Measurements from ENCODE around the gene HSP90AA1.
A peak's percentile ranks its signal among the peaks of the same experiment; 100 is the strongest.

HSP90AA1 gene

DNA sequence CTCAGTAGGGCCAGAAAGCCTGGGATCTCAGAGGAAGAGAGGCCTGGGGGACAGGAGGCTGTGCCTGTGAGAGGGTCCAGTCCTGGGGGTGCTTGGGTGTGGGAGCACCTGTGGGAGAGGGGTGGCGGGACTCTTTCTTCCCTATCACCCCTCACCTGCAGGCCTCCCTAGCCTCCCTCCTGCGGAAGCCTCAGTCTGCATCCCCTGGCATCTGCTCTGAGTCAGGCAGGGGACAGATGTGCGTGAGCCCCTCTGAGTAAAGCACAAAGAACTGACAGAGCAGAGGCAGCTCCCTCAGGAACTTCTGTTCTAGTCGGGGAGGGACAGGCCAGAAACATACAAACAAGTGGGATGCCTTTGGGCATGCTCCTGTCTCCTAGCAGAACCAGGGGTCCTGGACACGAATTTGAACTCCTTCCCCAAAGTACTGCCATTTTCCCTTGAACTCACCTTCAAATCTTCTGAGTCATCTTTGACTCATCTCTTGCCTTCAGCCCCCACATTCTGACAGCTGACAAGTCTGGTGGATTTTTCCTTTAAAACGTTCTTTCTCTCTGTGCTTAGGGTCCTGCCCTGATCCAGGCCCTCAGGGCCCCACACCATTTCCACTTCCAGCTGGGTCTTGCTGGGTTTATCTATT is 8.5 kb upstream of the HSP90AA1 start:
- no peak for TF ChIP-seq Cebpa-rat (IDR thresholded peaks at IDR 0.05)
- Histone ChIP-seq H3K27me3 (no peaks in the 10 kb centered on the region), H3K4me3 (no peak overlapping the region), H3K4me1 (peaks cover 24% of the 10 kb centered on the region), H3K27ac (no peak overlapping the region), H3K36me3 (no peaks in the 10 kb centered on the region), H3K9me3 (no peaks in the 10 kb centered on the region), H3K9ac (no peak overlapping the region), H3K4me2 (no peak overlapping the region), H4K20me1 (no peaks in the 10 kb centered on the region)

DNA sequence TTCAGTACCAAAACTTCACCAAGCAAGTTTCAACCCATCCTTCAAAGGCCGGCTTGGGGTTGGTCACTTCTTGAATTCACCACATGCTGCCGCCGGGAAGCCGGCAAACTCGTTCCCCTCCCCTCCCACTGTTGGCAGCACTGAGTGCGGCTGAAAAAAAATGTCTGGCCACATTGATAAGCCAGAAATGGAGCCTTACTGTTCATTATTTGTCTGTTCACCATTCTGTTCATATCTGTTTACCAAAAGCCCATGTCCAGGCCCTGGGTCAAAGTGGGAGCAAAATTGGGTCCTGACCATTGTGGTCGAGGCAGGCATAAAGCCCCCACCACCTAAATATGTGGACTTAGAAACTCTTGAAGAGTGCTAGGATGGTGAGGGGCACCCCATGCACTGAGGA is 7.3 kb upstream of the HSP90AA1 start:
- Histone ChIP-seq H3K27me3 (no peaks in the 10 kb centered on the region), H3K9ac (no peak overlapping the region), H3K27ac (no peak overlapping the region), H3K4me3 (no peak overlapping the region), H3K4me1 (peaks cover 36% of the 10 kb centered on the region), H3K4me2 (no peak overlapping the region), H4K20me1 (no peaks in the 10 kb centered on the region), H3K9me3 (no peaks in the 10 kb centered on the region), H3K36me3 (no peaks in the 10 kb centered on the region)
- TF ChIP-seq Cebpa-rat (IDR thresholded peaks at IDR 0.05) = no peak

DNA sequence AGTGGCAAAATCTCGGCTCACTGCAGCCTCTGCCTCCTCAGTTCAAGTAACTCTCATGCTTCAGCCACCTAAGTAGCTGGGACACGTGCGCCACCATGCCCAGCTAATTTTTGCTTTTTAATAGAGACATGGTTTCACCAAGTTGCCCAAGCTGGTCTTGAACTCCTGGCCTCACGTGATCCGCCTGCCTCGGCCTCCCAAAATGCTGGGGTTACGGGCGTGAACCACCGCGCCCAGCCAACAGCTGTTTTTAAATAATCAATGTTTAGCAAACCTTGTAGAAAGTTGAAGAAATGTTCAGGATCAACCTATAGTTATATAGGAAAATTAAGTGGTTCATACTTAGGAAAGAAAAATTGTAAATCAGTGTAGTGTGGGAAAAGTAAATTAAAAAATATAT is 6.0 kb upstream of the HSP90AA1 start:
- H3K27ac ChIP-seq = no peak overlapping the region
- H4K20me1 ChIP-seq = no peaks in the 10 kb centered on the region
- TF ChIP-seq Cebpa-rat (IDR thresholded peaks at IDR 0.05) = no peak
- H3K9ac ChIP-seq = no peak overlapping the region
- no peaks in the 10 kb centered on the region for H3K27me3 ChIP-seq
- no peak overlapping the region for H3K4me2 ChIP-seq
- no peaks in the 10 kb centered on the region for H3K36me3 ChIP-seq
- H3K9me3 ChIP-seq = no peaks in the 10 kb centered on the region
- H3K4me1 ChIP-seq = peaks cover 45% of the 10 kb centered on the region
- H3K4me3 ChIP-seq = no peak overlapping the region

DNA sequence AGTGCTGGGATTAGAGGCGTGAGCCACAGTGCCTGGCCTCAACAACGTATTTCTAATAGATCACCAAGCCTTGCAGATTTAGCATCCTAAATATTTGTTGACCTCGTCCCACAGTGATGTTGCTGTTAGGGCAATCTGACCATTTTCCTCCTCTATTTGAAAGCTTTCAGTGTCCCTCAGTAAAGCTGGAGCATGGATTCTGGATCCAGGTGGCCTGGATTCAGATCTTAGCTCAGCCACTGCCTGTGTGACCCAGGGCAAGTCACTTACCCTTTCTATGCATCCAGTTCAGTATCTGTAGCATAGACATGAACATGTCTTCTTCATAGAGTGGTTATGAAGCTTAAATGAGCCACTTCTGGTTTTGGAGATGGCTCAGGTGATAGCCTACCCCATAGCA is 3.9 kb upstream of the HSP90AA1 start:
- no peak overlapping the region for H3K9ac ChIP-seq
- no peak overlapping the region for H3K4me2 ChIP-seq
- no peak overlapping the region for H3K4me3 ChIP-seq
- H3K27me3 ChIP-seq = no peaks in the 10 kb centered on the region
- H3K27ac ChIP-seq = no peak overlapping the region
- TF ChIP-seq Cebpa-rat (IDR thresholded peaks at IDR 0.05) = no peak
- H3K9me3 ChIP-seq = no peaks in the 10 kb centered on the region
- peaks cover 4% of the 10 kb centered on the region for H3K36me3 ChIP-seq
- H4K20me1 ChIP-seq = peaks cover 10% of the 10 kb centered on the region
- H3K4me1 ChIP-seq = peaks cover 32% of the 10 kb centered on the region

DNA sequence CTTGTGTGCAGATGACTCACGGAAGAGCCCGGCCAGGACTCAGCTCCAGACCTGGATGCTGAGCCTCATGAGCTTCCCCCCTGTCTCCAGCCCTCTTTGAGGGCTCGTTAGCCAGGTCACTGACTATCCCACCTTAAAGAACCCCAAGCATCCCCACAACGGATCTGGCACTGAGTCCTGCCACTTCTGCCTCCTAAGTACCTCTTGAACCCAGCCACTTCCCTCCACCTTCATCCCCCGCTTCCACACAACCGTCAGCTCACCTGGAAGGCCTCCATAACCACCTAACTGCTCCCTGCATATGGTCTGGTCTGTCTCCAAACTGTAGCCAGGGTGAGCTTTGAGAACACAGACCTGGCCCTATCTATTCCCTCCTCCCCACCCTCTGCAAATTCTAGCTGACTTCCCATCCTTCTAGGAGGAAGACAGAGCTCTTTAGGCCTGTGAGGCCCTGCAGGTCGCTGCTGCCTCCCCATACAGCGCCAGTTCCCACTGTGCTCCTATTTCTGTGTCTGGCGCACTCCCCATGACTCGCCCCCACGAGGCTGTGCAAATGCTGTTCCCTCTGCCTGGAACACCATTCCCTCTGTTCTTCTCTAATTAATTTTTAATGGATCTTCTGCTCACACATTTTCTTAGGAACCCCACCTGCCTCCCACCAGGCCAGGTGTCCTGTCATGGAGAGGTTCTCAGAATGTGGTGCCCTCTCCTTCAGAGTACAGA is 2.9 kb upstream of the HSP90AA1 start:
- peaks cover 19% of the 10 kb centered on the region for H4K20me1 ChIP-seq
- no peak overlapping the region for H3K4me3 ChIP-seq
- peaks cover 40% of the 10 kb centered on the region for H3K4me1 ChIP-seq
- H3K27me3 ChIP-seq = no peaks in the 10 kb centered on the region
- peak overlapping the region; percentile 97 for H3K4me2 ChIP-seq
- H3K9ac ChIP-seq = no peak overlapping the region
- H3K9me3 ChIP-seq = no peaks in the 10 kb centered on the region
- peak overlapping the region; percentile 99 for H3K27ac ChIP-seq
- peaks cover 14% of the 10 kb centered on the region for H3K36me3 ChIP-seq
- no peak for TF ChIP-seq Cebpa-rat (IDR thresholded peaks at IDR 0.05)

DNA sequence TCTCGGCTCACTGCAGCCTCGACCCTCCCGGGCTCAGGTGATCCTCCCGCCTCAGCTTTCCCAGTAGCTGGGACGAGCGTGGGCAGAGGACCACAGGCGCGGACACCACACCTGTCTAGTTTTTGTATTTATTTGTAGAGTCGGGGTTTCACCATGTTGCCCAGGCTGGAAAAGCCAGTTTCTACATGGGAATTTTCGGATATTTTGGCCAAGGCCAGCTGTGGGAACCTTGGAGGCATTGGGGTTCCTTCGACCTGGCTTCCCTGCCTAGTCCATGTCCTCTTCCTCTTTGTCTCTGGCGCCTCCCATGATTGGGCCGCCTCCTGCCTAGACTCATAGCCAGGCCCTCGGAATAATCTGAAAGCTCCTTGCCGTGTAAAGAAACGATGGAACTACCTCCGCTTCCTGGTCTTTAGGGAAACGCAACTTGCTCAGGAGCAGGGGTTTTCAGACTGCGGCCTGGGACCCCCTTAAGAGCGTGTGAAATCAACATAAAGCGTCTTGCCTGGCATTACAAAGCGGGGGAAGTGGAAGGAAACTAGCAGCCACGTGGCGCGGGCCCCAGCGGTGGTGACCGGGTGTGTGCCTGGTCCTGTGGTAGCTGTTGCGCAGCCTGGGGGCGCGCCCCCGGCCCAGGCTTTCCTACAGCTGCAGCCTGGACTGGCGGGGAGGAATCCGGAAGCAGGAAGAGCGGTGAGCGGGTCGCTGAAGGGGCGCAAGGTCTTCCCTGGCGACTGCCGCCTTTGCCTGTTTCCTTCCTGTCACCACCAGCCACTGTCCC is 1.4 kb upstream of the HSP90AA1 start:
- peak overlapping the region; percentile 91 for H3K4me3 ChIP-seq
- no peaks in the 10 kb centered on the region for H3K27me3 ChIP-seq
- H3K9me3 ChIP-seq = no peaks in the 10 kb centered on the region
- peaks cover 56% of the 10 kb centered on the region for H3K4me1 ChIP-seq
- peak overlapping the region; percentile 97 for H3K4me2 ChIP-seq
- H3K9ac ChIP-seq = peak overlapping the region; percentile 99
- H3K36me3 ChIP-seq = peaks cover 30% of the 10 kb centered on the region
- H4K20me1 ChIP-seq = peaks cover 35% of the 10 kb centered on the region
- TF ChIP-seq Cebpa-rat (IDR thresholded peaks at IDR 0.05) = no peak
- peak overlapping the region; percentile 99 for H3K27ac ChIP-seq

DNA sequence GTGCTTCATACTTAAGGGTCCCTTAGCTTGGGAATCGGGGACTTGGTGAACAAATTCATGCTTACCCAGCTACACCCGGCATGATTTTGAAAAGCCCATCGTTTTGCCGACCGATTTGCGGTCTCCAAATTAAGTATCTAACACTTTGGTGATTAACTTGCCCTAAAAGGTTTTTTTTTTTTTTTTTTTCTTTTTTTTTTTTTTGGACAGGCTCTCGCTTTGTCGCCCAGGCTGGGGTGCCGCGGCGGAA is 843 bp upstream of the HSP90AA1 start:
- peaks cover 40% of the 10 kb centered on the region for H4K20me1 ChIP-seq
- peak overlapping the region; percentile 91 for H3K4me3 ChIP-seq

DNA sequence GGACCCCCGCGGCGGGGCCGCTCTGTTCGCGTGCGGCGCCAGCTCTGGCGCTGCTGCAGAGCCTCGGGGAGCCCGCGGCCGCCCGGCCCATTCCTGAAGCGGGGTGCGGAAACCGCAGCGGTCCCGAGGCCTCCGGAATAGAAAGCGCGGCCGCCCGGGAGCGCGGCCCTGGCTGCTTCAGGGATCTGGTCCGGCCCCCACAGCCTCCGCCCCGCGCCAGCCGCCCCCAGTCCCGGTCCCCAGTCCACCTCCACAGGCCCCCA is 204 bp downstream of the HSP90AA1 start:
- H3K4me1 ChIP-seq = peaks cover 72% of the 10 kb centered on the region
- H3K9ac ChIP-seq = peak overlapping the region; percentile 99
- no peaks in the 10 kb centered on the region for H3K9me3 ChIP-seq
- no peaks in the 10 kb centered on the region for H3K27me3 ChIP-seq
- H3K4me2 ChIP-seq = peak overlapping the region; percentile 89
- TF ChIP-seq Cebpa-rat (IDR thresholded peaks at IDR 0.05) = no peak
- H3K36me3 ChIP-seq = peaks cover 45% of the 10 kb centered on the region
- H3K27ac ChIP-seq = peak overlapping the region; percentile 99
- H3K4me3 ChIP-seq = peak overlapping the region; percentile 91
- peaks cover 50% of the 10 kb centered on the region for H4K20me1 ChIP-seq

More for the DNA sequence above, 843 bp upstream of the HSP90AA1 start:
- H3K9ac ChIP-seq = peak overlapping the region; percentile 99
- H3K4me2 ChIP-seq = peak overlapping the region; percentile 97
- peaks cover 35% of the 10 kb centered on the region for H3K36me3 ChIP-seq
- no peaks in the 10 kb centered on the region for H3K9me3 ChIP-seq
- H3K27me3 ChIP-seq = no peaks in the 10 kb centered on the region
- no peak for TF ChIP-seq Cebpa-rat (IDR thresholded peaks at IDR 0.05)
- peaks cover 61% of the 10 kb centered on the region for H3K4me1 ChIP-seq
- peak overlapping the region; percentile 99 for H3K27ac ChIP-seq

DNA sequence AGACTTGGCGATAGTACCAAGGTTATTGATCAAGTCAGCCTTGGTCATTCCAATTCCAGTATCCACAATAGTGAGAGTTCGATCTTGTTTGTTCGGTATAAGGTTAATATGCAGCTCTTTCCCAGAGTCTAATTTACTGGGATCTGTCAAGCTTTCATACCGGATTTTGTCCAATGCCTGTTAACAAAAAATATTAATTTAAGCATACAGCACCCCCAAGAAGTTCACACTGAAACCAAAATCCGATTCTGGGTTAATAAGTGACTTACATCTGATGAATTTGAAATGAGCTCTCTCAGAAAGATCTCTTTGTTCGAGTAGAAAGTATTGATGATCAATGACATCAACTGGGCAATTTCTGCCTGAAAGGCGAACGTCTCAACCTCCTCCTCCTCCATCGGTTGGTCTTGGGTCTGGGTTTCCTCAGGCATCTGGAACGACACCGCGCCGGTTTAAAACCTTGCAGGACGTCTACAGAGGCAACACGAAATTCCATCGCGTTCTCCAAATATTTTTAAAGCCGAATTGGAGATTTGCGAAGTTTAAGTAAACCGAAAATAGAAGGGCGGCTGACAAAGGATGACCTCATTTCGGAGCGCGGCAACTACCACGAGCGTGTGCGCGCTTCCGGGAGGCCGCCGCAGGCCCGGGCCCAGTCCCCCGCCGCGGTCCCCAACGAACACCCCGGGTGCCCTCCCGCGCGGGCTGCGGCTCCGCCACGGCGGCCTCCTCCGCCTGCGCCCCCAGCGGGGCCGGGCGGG is 716 bp downstream of the HSP90AA1 start:
- Histone ChIP-seq H3K27ac (peak overlapping the region; percentile 99), H3K4me3 (peak overlapping the region; percentile 91), H3K9ac (peak overlapping the region; percentile 99), H4K20me1 (peaks cover 56% of the 10 kb centered on the region), H3K4me1 (peaks cover 75% of the 10 kb centered on the region), H3K4me2 (peak overlapping the region; percentile 89), H3K27me3 (no peaks in the 10 kb centered on the region), H3K36me3 (peaks cover 50% of the 10 kb centered on the region), H3K9me3 (no peaks in the 10 kb centered on the region)
- TF ChIP-seq Cebpa-rat (IDR thresholded peaks at IDR 0.05) = no peak

Data from BLaER1 (cell line).